Measurements from ENCODE around the gene KCNIP1. TPM values are rescaled to one million over a fixed set of nuclear protein-coding genes. Genes with fewer than 3 reads are reported as not detected.

KCNIP1 gene
- total and polyA plus RNA-seq, 10 donors: 0.08 to 20.0 (median 9.4) TPM

GRCh38 chr5:170636206-170636605 is 132.4 kb downstream of the KCNIP1 start:
- intact Hi-C loops (cut with DNase I; ENCODE audit: low total_unique reads): no loop called here
- Histone ChIP-seq H3K27ac (no peak overlapping the region), H3K36me3 (no peaks in the 10 kb centered on the region), H3K4me1 (peaks cover 5 to 39% (median 26%) of the 10 kb centered on the region in 6 donors), H3K27me3 (replicated peaks in 1 of 7) (peaks cover 0 to 27% (median 0%) of the 10 kb centered on the region in 7 donors), H3K9me3 (no peaks in the 10 kb centered on the region), H3K4me3 (no peak overlapping the region)
- DNase-seq: peak; percentile 48
- 79 to 86% (median 84%) methylated on average over 11 of the region's 11 CpGs for WGBS, 5 donors
- TF ChIP-seq, protein P1, sequence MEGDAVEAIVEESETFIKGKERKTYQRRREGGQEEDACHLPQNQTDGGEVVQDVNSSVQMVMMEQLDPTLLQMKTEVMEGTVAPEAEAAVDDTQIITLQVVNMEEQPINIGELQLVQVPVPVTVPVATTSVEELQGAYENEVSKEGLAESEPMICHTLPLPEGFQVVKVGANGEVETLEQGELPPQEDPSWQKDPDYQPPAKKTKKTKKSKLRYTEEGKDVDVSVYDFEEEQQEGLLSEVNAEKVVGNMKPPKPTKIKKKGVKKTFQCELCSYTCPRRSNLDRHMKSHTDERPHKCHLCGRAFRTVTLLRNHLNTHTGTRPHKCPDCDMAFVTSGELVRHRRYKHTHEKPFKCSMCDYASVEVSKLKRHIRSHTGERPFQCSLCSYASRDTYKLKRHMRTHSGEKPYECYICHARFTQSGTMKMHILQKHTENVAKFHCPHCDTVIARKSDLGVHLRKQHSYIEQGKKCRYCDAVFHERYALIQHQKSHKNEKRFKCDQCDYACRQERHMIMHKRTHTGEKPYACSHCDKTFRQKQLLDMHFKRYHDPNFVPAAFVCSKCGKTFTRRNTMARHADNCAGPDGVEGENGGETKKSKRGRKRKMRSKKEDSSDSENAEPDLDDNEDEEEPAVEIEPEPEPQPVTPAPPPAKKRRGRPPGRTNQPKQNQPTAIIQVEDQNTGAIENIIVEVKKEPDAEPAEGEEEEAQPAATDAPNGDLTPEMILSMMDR (IDR thresholded peaks at IDR 0.05 in 8 of 11, conservative IDR thresholded peaks at IDR 0.05 in 3 of 11): no peak
- TF ChIP-seq POLR2AphosphoS5 (IDR thresholded peaks at IDR 0.05) (no peak), POLR2A (IDR thresholded peaks at IDR 0.05) (no peak)

DNA sequence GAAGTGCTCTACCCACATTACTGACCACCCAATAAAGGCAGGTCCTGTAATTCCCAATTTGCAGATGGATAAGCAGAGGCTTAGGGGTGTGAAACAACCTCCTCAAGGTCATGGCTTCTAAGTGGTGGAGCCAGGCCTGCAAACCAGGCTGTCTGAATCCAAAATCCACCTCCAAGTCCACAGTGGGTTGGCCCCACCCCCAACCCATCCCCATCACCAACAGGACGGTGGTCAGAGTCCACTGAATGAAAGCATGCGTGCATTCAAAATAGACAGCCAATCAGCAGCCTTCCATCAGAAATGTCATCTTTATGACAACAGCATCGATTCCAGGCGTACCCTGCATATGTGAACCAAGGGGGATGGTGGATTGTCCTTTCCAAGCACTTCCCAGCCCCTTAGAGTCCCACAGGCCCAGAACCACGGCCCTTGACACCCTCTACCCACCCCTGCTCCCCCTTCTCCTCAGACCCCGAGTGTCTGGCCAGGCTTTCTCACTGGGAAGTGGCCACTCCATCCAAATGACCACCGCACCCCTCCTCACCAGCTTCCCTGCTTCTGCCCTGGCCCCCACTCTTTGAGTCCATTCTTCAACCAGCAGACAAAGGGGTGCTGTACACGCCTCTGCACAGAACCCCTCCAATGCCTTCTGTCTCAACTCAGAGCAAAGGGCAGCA is 133.1 kb downstream of the KCNIP1 start:
- Histone ChIP-seq H3K36me3 (no peaks in the 10 kb centered on the region), H3K27me3 (replicated peaks in 1 of 7) (peaks cover 0 to 25% (median 0%) of the 10 kb centered on the region in 7 donors), H3K9me3 (no peaks in the 10 kb centered on the region), H3K4me1 (peaks cover 5 to 35% (median 22%) of the 10 kb centered on the region in 6 donors), H3K27ac (no peak overlapping the region), H3K4me3 (no peak overlapping the region)
- intact Hi-C loops (cut with DNase I; ENCODE audit: low total_unique reads): no loop called here
- peak; percentile 60 for DNase-seq
- TF ChIP-seq, protein P1 (IDR thresholded peaks at IDR 0.05 in 8 of 11, conservative IDR thresholded peaks at IDR 0.05 in 3 of 11): no peak
- TF ChIP-seq POLR2A (IDR thresholded peaks at IDR 0.05) (no peak), POLR2AphosphoS5 (IDR thresholded peaks at IDR 0.05) (no peak)
- 80 to 83% (median 81%) methylated on average over 6 to 8 of the region's 8 CpGs for WGBS, 5 donors

GRCh38 chr5:170638051-170638450 is 134.2 kb downstream of the KCNIP1 start:
- no peak overlapping the region for H3K4me3 ChIP-seq

More at GRCh38 chr5:170638051-170638450, 134.2 kb downstream of the KCNIP1 start:
- intact Hi-C loops (cut with DNase I; ENCODE audit: low total_unique reads): no loop called here
- Histone ChIP-seq H3K27ac (no peak overlapping the region), H3K4me1 (peaks cover 3 to 24% (median 14%) of the 10 kb centered on the region in 6 donors), H3K9me3 (no peaks in the 10 kb centered on the region), H3K27me3 (replicated peaks in 1 of 7) (peaks cover 0 to 23% (median 0%) of the 10 kb centered on the region in 7 donors), H3K36me3 (no peaks in the 10 kb centered on the region)
- TF ChIP-seq POLR2A (IDR thresholded peaks at IDR 0.05): no peak
- no peak for TF ChIP-seq POLR2AphosphoS5 (IDR thresholded peaks at IDR 0.05)
- TF ChIP-seq, protein P1 (IDR thresholded peaks at IDR 0.05 in 8 of 11, conservative IDR thresholded peaks at IDR 0.05 in 3 of 11): no peak
- WGBS, 5 donors: 83 to 89% (median 87%) methylated on average over 2 to 4 of the region's 4 CpGs
- DNase-seq: peak; percentile 71
